Stimulated activated CD4-positive, alpha-beta T cell treated with anti-CD3 and anti-CD28 coated beads, Interleukin-15, amount 100 ng/mL, for 48 hours (primary cell): Measurements from ENCODE around the gene TRMT2A.
"Not testable (repeated sequence)": the region's sequence is repeated elsewhere in the genome, so short reads cannot be mapped to it uniquely, and the experiment has no call there.

ENCODE experiments used
- DNase-seq, 2 donors: peaks; one replicate each; pipeline ENCODE4 v3.0.0-alpha.2; 2020; ENCODE audit warnings: low read depth in 2 of 2

Gene TRMT2A

GRCh38 chr22:20116951-20117632 lies at the start of gene TRMT2A:
Gene TRMT2A (minus strand): TSS chr22:20117226. CDS start chr22:20116906, 320 bp downstream.
- peak; percentile 94 to 96 for DNase-seq

- no peak for DNase-seq
Observed at GRCh38 chr22:20166703-20167102, 49.7 kb upstream of the TRMT2A start.

- no peak for DNase-seq
Observed at GRCh38 chr22:20165913-20166312, 48.9 kb upstream of the TRMT2A start.

- DNase-seq = no peak
Observed at GRCh38 chr22:20165421-20165820, 48.4 kb upstream of the TRMT2A start.

- no peak for DNase-seq
Observed at GRCh38 chr22:20164863-20165262, 47.8 kb upstream of the TRMT2A start.

- DNase-seq = no peak
Observed at GRCh38 chr22:20160041-20160440, 43.0 kb upstream of the TRMT2A start.

- not testable (repeated sequence) for DNase-seq
Observed at GRCh38 chr22:20159531-20159930, 42.5 kb upstream of the TRMT2A start.

- DNase-seq = no peak
Observed at GRCh38 chr22:20159076-20159475, 42.0 kb upstream of the TRMT2A start.

- DNase-seq = no peak
Observed at GRCh38 chr22:20158391-20159036, 41.5 kb upstream of the TRMT2A start.

- DNase-seq = no peak
Observed at GRCh38 chr22:20157430-20158183, 40.6 kb upstream of the TRMT2A start.

- DNase-seq = peak; percentile 72 to 80
Observed at GRCh38 chr22:20156611-20157429, 39.8 kb upstream of the TRMT2A start.

- DNase-seq = no peak
Observed at GRCh38 chr22:20156042-20156389, 39.0 kb upstream of the TRMT2A start.

GRCh38 chr22:20155330-20156041 lies 38.5 kb upstream of the TRMT2A start:
- no peak for DNase-seq

- no peak for DNase-seq
Observed at GRCh38 chr22:20154602-20155187, 37.7 kb upstream of the TRMT2A start.

GRCh38 chr22:20153945-20154344 lies 36.9 kb upstream of the TRMT2A start:
- no peak for DNase-seq

- DNase-seq = no peak
Observed at GRCh38 chr22:20152464-20152890, 35.5 kb upstream of the TRMT2A start.

GRCh38 chr22:20151276-20151588 lies 34.2 kb upstream of the TRMT2A start:
- no peak for DNase-seq

- DNase-seq = no peak
Observed at GRCh38 chr22:20150381-20151275, 33.6 kb upstream of the TRMT2A start, which contains the start of gene CCDC188. Gene CCDC188 (minus strand): TSS chr22:20151055. CDS start chr22:20150986, 69 bp downstream.

- DNase-seq = no peak
Observed at GRCh38 chr22:20149257-20150250, 32.5 kb upstream of the TRMT2A start.
